GM10266 (cell line): ENCODE measurements around the gene ASCC1.

Source experiments
- DNase-seq: peaks from one replicate; pipeline ENCODE4 v3.0.0; 2012; ENCODE audit errors: extremely low spot score
- TF ChIP-seq, protein P1 (sequence below): IDR thresholded peaks from 2 replicates; pipeline ENCODE4 v1.5.1; 2012; ENCODE audit warnings: mild to moderate bottlenecking, low read depth; ENCODE audit not compliant: control insufficient read depth, insufficient read depth; ENCODE audit errors: missing control alignments

Gene ASCC1

DNA sequence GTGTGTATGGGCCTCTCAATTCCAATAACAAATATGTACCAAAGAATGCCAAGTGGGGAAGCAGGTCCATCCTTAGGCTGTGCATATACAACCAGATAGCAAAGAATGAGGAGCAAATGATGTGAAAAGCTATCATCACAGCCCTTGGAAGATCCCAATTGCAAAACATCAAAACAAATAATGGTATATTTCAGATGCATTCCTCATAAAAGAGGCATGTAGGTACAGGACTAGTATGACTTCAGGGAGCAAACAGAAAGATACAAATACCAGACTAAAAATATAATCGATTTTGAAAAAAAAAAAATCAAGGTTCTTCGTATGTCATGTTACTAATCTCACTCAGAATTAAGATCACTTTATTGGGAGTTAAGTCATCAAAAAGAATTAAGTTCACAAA is 109.2 kb downstream of the ASCC1 start:
- no peak for DNase-seq
- TF ChIP-seq, protein P1, sequence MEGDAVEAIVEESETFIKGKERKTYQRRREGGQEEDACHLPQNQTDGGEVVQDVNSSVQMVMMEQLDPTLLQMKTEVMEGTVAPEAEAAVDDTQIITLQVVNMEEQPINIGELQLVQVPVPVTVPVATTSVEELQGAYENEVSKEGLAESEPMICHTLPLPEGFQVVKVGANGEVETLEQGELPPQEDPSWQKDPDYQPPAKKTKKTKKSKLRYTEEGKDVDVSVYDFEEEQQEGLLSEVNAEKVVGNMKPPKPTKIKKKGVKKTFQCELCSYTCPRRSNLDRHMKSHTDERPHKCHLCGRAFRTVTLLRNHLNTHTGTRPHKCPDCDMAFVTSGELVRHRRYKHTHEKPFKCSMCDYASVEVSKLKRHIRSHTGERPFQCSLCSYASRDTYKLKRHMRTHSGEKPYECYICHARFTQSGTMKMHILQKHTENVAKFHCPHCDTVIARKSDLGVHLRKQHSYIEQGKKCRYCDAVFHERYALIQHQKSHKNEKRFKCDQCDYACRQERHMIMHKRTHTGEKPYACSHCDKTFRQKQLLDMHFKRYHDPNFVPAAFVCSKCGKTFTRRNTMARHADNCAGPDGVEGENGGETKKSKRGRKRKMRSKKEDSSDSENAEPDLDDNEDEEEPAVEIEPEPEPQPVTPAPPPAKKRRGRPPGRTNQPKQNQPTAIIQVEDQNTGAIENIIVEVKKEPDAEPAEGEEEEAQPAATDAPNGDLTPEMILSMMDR, result no peak

DNA sequence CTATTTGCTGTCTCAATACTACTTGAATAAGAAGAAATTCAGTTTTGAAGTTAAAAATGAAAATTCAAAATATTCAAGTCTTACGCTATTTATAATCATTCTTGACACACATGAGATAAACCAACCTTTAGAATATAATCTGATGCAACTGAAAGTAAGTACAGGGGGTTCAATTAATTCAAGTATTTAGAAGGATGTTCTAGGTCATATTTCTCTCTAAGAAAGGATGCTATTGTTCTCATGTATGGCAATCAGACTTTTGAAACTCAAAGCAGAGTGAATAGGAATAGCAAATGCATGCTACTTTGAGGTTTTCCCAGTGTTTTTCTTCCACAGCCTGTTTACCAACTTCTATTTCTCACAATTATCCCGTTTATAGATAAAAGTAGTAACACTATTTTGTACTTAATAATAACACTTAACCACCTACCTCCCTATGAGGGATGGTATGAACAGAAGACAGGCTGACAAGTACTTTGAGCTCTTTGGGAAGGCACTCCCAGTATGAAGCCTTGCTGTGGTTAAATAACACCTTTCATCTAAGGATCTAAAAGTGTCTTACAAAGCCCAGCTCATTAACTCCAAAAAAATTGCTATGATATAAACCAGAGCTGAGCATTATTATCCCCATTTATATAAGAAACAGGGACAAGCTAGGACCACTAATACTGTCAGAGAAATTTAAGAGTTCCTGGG is 109.8 kb downstream of the ASCC1 start:
- no peak for DNase-seq
- TF ChIP-seq, protein P1, result no peak

DNA sequence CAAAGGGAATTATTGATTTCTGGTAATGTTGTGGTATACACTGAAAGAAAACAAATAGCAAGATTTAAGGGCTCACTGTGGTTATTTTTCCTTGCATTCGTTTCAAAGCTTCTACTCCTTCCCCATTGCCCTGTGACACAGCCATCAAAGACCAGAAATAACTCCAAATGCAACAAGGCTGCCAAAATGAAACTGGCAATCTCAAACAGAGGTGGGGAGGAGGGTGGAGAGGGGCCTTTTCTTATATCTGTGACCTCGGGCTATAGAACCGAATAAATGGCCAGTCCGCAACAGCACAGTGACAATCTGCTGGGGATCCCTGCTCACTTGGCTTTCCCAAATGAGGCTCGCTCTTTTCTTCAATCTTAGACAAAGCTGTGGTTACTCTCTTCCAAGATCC is 110.4 kb downstream of the ASCC1 start:
- TF ChIP-seq, protein P1, result no peak
- no peak for DNase-seq

DNA sequence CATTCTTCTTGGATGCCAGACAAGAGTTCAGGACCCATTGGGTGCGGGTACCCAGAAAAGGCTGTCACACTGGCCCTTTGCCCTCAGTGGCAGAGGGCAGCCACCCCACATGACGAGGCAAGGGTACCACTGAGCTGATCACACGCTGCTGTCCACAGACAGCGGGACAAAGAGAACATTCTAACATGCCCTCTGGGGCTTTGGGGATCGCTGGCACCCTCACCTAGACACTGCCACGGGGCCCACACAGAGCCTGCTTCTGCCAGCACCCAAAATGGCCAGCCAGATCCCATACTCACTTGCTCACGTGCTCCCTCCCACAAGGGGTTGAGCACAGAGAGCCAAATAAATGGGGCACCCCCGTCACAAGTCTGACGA is 111.0 kb downstream of the ASCC1 start:
- DNase-seq, result no peak
- TF ChIP-seq, protein P1, result no peak

DNA sequence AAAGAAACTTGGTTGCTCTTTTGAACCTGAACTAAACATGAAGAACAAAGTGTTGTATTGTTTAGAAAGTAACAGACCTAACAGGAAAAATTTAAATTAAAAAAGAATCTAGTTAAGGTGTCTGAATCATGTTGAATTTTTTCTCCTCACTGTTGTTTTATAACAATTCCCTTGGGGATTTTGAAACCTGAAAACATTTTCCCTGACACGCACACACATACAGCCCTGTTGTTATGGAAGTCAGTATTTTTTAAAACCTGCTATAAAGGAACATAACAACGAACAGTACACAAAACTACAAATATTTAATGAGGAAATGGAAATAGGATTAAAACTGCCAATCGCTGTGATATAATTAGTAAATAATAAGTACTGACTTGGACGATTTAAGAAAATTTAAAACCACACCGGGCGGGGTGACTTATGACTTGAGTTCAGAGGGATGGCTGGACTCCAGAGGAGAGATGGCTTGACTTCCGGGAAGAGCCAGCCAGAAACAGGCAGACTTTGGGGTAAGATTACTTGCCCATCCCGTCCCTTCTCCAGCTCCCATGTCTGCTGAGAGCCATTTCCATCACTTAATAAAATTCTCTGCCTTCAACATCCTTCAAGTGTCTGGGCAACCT is 111.5 kb downstream of the ASCC1 start:
- TF ChIP-seq, protein P1, result no peak
- no peak for DNase-seq

DNA sequence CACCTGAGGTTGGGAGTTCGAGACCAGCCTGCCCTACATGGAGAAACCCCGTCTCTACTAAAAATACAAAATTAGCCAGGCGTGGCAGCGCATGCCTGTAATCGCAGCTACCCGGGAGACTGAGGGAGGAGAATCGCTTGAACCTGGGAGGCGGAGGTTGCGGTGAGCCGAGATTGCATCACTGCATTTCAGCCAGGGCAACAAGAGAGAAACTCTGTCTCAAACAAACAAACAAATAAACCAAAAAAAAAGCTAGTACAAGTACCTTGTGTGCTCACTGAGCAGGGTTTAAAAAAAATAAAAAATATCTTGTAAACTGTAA is 116.5 kb downstream of the ASCC1 start:
- no peak for DNase-seq
- TF ChIP-seq, protein P1, result no peak

DNA sequence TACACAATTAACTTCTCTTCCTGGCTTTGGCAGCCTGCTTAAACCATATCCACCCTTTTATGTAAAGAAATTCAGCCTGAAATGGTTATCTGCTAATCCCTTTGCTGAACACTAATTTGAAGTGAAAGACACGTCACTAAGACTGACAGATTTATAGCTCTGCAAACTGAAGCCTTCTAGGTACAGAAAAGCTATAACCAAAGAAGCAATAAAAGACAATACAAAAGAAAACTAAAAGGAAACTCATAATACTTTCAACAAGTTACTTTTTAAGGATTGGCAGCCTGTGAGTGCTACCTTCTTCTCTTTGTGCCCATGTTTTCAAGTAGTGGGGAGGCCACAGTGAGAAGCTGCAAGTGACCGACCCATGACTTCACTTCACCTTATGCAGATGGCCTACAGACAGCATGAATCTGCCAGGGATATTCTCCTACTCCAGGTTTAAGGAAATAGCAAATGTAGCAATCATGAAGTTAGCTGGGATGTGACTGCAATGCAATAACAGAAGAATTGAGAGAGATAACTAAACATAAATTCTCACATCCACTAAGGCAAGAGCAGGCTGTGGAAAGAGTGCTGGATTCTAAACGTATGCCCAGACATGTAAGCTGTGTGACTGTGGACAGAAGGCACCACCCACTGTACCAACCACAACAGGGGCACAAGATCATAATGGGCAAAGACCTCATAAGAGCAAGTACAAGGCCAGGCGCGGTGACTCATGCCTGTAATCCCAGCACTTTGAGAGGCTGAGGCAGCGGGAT is 117.1 kb downstream of the ASCC1 start:
- no peak for DNase-seq
- TF ChIP-seq, protein P1, result no peak
